HUES6 (cell line): ENCODE measurements around the gene AIF1L.

Experiments
- H3K27ac ChIP-seq: 2 replicates; pipeline ENCODE4 v1.7.0; 2013; ENCODE audit warnings: low read depth, mild to moderate bottlenecking, low read length, inconsistent platforms
- H3K27me3 ChIP-seq: 2 replicates; pipeline ENCODE4 v1.6.1; 2013; ENCODE audit warnings: low read length; ENCODE audit not compliant: control insufficient read depth, insufficient read depth
- H3K36me3 ChIP-seq: 2 replicates; pipeline ENCODE4 v1.6.1; 2013; ENCODE audit warnings: low read length; ENCODE audit not compliant: control insufficient read depth, insufficient read depth
- H3K4me1 ChIP-seq: 2 replicates; pipeline ENCODE4 v1.6.1; 2013; ENCODE audit warnings: low read length; ENCODE audit not compliant: control insufficient read depth, insufficient read depth
- H3K4me3 ChIP-seq: 2 replicates; pipeline ENCODE4 v1.5.1; 2013; ENCODE audit warnings: low read depth, low read length
- H3K9ac ChIP-seq: one replicate; pipeline ENCODE4 v1.6.1; 2013; ENCODE audit warnings: mild to moderate bottlenecking, low read length
- H3K9me3 ChIP-seq: 2 replicates; pipeline ENCODE4 v1.6.1; 2013; ENCODE audit warnings: low read depth, low read length; ENCODE audit not compliant: control insufficient read depth, insufficient read depth

AIF1L gene

GRCh38 chr9:131125288-131126058 lies 29.1 kb downstream of the AIF1L start, which contains the start of gene NUP214:
Gene NUP214 (plus strand): TSS chr9:131125586. CDS start chr9:131125705, 119 bp downstream.
- H3K4me3 ChIP-seq: peak within 1 kb of the TSS; percentile 92
- peak within 1 kb of the TSS; percentile 94 for H3K9ac ChIP-seq
- peaks cover 52% of the 10 kb centered on the region for H3K36me3 ChIP-seq
- 0 out of 2 replicates have a peak, but pooled peaks cover 4% of the 10 kb centered on the region for H3K4me1 ChIP-seq
- no peaks in the 10 kb centered on the region for H3K9me3 ChIP-seq
- no peaks in the 10 kb centered on the region for H3K27me3 ChIP-seq
- peak within 1 kb of the TSS; percentile 89 for H3K27ac ChIP-seq

DNA sequence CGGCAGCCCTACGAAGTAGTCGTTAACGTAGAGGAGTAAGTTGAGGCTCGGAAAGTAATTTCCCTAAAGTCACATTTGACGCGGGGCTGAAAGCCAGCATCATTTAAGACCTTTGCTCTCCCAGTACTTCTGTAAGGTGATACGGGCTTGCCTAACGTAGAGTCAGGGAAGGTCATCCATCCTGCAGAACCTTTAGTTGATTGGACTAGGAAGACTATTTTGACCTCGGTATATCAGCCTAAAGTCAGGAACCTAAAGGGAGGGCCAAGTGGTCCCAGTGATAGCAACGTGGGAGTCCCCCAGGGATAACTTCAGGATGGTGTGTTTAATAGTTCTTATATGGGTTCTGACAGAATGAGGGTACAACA lies 29.7 kb downstream of the AIF1L start:
- Histone ChIP-seq H3K9ac (peak overlapping the region; percentile 94), H3K9me3 (no peaks in the 10 kb centered on the region), H3K4me1 (0 out of 2 replicates have a peak, but pooled peaks cover 4% of the 10 kb centered on the region), H3K27ac (peak overlapping the region; percentile 8; the same call in 1 of the 2 replicates), H3K36me3 (peaks cover 52% of the 10 kb centered on the region), H3K27me3 (no peaks in the 10 kb centered on the region), H3K4me3 (peak overlapping the region; percentile 92)

GRCh38 chr9:131129183-131129582 lies 32.9 kb downstream of the AIF1L start:
- Histone ChIP-seq H3K9ac (no peak overlapping the region), H3K9me3 (no peaks in the 10 kb centered on the region), H3K36me3 (peaks cover 68% of the 10 kb centered on the region), H3K27ac (no peak overlapping the region), H3K4me3 (no peak overlapping the region), H3K27me3 (no peaks in the 10 kb centered on the region), H3K4me1 (0 out of 2 replicates have a peak, but pooled peaks cover 4% of the 10 kb centered on the region)

DNA sequence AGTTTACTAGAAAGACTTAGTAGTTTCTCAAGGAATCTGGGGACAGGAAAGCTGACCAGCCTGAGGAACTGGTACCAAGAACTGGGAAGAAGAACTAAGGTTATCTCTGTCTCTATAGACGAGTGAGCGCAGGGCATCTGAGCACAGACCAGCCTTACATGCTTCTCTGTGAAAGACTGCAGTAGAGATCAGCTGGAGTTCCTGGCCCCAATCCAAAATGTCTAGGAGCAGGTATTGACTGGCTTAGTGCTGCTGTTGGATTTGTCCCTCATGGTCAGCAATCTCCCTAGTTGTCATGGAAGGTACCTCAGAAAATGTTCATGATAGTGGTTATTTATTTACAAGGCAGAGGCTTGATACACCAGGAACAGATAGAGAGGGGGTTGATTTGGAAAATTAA lies 42.3 kb downstream of the AIF1L start:
- H3K4me3 ChIP-seq: no peak overlapping the region
- H3K27ac ChIP-seq: no peak overlapping the region
- H3K9ac ChIP-seq: no peak overlapping the region
- H3K4me1 ChIP-seq: no peaks in the 10 kb centered on the region
- no peaks in the 10 kb centered on the region for H3K27me3 ChIP-seq
- H3K9me3 ChIP-seq: no peaks in the 10 kb centered on the region
- H3K36me3 ChIP-seq: peaks cover 94% of the 10 kb centered on the region

DNA sequence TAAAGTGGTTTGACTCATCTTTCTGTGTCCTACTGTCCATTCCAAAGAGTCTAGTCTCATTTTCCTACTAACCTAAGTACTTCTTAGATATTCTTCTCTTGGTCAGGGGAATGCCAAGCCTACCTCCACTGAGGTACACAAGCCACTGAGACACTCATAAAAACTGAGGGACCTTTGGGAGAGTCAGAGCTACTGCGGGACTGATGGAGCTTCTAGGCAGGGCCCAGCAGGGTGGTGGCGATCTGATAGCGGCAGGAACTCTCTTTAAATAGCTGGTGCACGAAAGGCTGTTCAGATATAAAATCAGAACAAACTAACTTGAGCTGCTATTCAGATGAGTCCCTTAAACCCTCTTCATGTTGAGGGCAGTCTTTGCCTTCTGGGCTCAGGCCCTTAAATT lies 43.8 kb downstream of the AIF1L start:
- H3K4me3 ChIP-seq: no peak overlapping the region
- H3K27ac ChIP-seq: no peak overlapping the region
- peaks cover 94% of the 10 kb centered on the region for H3K36me3 ChIP-seq
- no peaks in the 10 kb centered on the region for H3K9me3 ChIP-seq
- H3K4me1 ChIP-seq: no peaks in the 10 kb centered on the region
- no peak overlapping the region for H3K9ac ChIP-seq
- H3K27me3 ChIP-seq: no peaks in the 10 kb centered on the region

GRCh38 chr9:131140550-131140949 lies 44.2 kb downstream of the AIF1L start:
- Histone ChIP-seq H3K27me3 (no peaks in the 10 kb centered on the region), H3K4me3 (no peak overlapping the region), H3K9me3 (no peaks in the 10 kb centered on the region), H3K36me3 (peaks cover 94% of the 10 kb centered on the region), H3K4me1 (no peaks in the 10 kb centered on the region), H3K27ac (no peak overlapping the region), H3K9ac (no peak overlapping the region)

DNA sequence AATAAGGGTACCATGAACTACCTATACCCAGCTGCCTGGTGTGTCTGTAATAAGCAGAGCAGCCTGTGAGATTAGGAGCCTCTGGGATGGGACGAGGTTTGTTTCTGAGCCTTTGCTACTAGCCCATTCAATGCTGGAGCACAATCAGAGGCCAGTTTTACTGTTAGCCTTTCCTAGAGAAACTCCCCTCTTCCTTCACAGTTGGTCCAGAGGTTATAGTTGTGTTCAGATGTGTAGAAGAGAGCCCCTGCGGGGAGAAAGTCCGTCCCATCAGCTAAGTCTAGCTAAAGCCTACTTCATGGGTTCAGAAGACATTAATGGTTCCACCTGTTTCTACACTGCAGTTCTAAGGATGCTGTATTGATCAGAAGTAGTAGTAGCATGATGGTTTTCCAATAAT lies 45.8 kb downstream of the AIF1L start:
- Histone ChIP-seq H3K4me3 (no peak overlapping the region), H3K4me1 (no peaks in the 10 kb centered on the region), H3K9ac (no peak overlapping the region), H3K36me3 (peaks cover 94% of the 10 kb centered on the region), H3K27me3 (no peaks in the 10 kb centered on the region), H3K27ac (no peak overlapping the region), H3K9me3 (no peaks in the 10 kb centered on the region)

- H3K27me3 ChIP-seq: no peaks in the 10 kb centered on the region
- no peak overlapping the region for H3K9ac ChIP-seq
- H3K9me3 ChIP-seq: no peaks in the 10 kb centered on the region
These were observed 47.9 kb downstream of the AIF1L start for GRCh38 chr9:131144201-131144600.

GRCh38 chr9:131145245-131145644 lies 48.9 kb downstream of the AIF1L start:
- peaks cover 95% of the 10 kb centered on the region for H3K36me3 ChIP-seq
- no peaks in the 10 kb centered on the region for H3K27me3 ChIP-seq
- no peaks in the 10 kb centered on the region for H3K9me3 ChIP-seq
- no peak overlapping the region for H3K4me3 ChIP-seq
- no peaks in the 10 kb centered on the region for H3K4me1 ChIP-seq
- H3K9ac ChIP-seq: no peak overlapping the region
- no peak overlapping the region for H3K27ac ChIP-seq

More at GRCh38 chr9:131144201-131144600, 47.9 kb downstream of the AIF1L start:
- no peak overlapping the region for H3K4me3 ChIP-seq
- no peaks in the 10 kb centered on the region for H3K4me1 ChIP-seq
- H3K27ac ChIP-seq: no peak overlapping the region
- H3K36me3 ChIP-seq: peaks cover 95% of the 10 kb centered on the region

DNA sequence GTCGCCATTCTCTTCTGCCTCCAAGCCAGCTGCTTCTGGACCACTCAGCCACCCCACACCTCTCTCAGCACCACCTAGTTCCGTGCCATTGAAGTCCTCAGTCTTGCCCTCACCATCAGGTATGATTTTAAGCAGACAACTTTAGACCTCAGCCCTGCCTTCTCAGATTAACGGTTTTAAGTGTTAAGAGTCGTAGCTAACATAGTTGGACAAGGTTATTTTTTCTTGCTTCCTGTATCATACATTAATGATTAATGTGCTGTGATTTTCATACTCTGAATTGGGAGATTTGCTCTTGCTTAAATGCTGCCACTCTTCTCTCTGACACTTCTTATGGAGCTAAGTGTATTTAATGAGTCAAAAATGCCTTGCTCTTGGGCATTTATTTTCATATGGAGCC lies 49.9 kb downstream of the AIF1L start:
- H3K4me1 ChIP-seq: no peaks in the 10 kb centered on the region
- no peak overlapping the region for H3K4me3 ChIP-seq
- no peaks in the 10 kb centered on the region for H3K9me3 ChIP-seq
- H3K36me3 ChIP-seq: peaks cover 95% of the 10 kb centered on the region
- H3K9ac ChIP-seq: no peak overlapping the region
- H3K27ac ChIP-seq: no peak overlapping the region
- H3K27me3 ChIP-seq: no peaks in the 10 kb centered on the region

DNA sequence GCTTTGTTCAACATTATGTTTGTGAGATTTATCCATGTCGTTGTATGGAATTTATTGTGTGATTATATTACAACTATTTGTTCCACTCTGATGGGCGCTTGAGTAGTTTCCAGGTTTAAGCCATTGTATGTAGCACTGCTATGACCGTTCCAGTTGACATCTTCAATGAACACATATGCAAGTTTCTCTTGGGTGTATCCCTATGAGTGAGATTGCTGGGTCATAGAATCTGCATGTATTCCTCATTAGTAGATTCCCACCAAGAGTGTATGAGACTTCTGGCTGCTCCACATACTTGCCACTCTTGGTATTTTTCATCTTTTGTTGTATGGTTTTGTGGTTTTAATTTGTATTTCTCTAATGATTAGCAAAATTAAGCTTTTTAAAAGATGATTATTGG lies 51.9 kb downstream of the AIF1L start:
- H3K9ac ChIP-seq: no peak overlapping the region

More for the DNA sequence above, 51.9 kb downstream of the AIF1L start:
- Histone ChIP-seq H3K4me3 (no peak overlapping the region), H3K27ac (no peak overlapping the region), H3K9me3 (no peaks in the 10 kb centered on the region), H3K36me3 (peaks cover 96% of the 10 kb centered on the region), H3K4me1 (no peaks in the 10 kb centered on the region), H3K27me3 (no peaks in the 10 kb centered on the region)
